HG03442 (cell line): Measurements from ENCODE around the gene RFNG.

ENCODE experiments used
- ATAC-seq: cut with Tn5 transposase; IDR thresholded peaks from one replicate; pipeline ENCODE4 v1.9.1; 2021; ENCODE audit warnings: mild to moderate bottlenecking, moderate library complexity; ENCODE audit not compliant: unreplicated experiment

The RFNG gene

GRCh38 chr17:82059272-82060000 is 7.8 kb upstream of the RFNG start:
- no peak for ATAC-seq

GRCh38 chr17:82058855-82059249 is 7.2 kb upstream of the RFNG start:
- no peak for ATAC-seq

GRCh38 chr17:82058230-82058854 is 6.7 kb upstream of the RFNG start:
- ATAC-seq = no peak

- no peak for ATAC-seq
Observed at GRCh38 chr17:82056729-82057621, 5.4 kb upstream of the RFNG start.

- no peak for ATAC-seq
Observed at GRCh38 chr17:82055965-82056728, 4.5 kb upstream of the RFNG start.

GRCh38 chr17:82055023-82055964 is 3.7 kb upstream of the RFNG start:
- ATAC-seq = no peak

- no peak for ATAC-seq
Observed at GRCh38 chr17:82054351-82055022, 2.9 kb upstream of the RFNG start.

GRCh38 chr17:82053556-82054263 is 2.1 kb upstream of the RFNG start:
- ATAC-seq = no peak

- no peak for ATAC-seq
Observed at GRCh38 chr17:82053130-82053529, 1.5 kb upstream of the RFNG start.

GRCh38 chr17:82052638-82053059 is 1.0 kb upstream of the RFNG start:
- ATAC-seq = no peak

- ATAC-seq = no peak
Observed at GRCh38 chr17:82050761-82051641, 610 bp downstream of the RFNG start.

- no peak for ATAC-seq
Observed at GRCh38 chr17:82050152-82050760, 1.4 kb downstream of the RFNG start.

- no peak for ATAC-seq
Observed at GRCh38 chr17:82049521-82049971, 2.1 kb downstream of the RFNG start.

- ATAC-seq = no peak
Observed at GRCh38 chr17:82049106-82049505, 2.5 kb downstream of the RFNG start.

- no peak for ATAC-seq
Observed at GRCh38 chr17:82048571-82048971, 3.0 kb downstream of the RFNG start.

- ATAC-seq = no peak
Observed at GRCh38 chr17:82047914-82048570, 3.6 kb downstream of the RFNG start.

GRCh38 chr17:82047379-82047778 is 4.2 kb downstream of the RFNG start:
- ATAC-seq = no peak
